Osteocyte (in vitro differentiated cells): ENCODE data around the gene ZBTB22. TPM values are rescaled to one million over a fixed set of nuclear protein-coding genes. Genes with fewer than 3 reads are reported as not detected.

Source experiments
- DNase-seq: peaks from one replicate; pipeline ENCODE4 v3.0.0; 2021; ENCODE audit warnings: mixed read lengths; ENCODE audit not compliant: unreplicated experiment; ENCODE audit errors: extremely low spot score
- H3K27ac Mint-ChIP-seq: one replicate; pipeline ENCODE4 v1.8.0; 2021; ENCODE audit warnings: mild to moderate bottlenecking, mixed read lengths; ENCODE audit not compliant: unreplicated experiment
- H3K27me3 Mint-ChIP-seq: one replicate; pipeline ENCODE4 v1.8.0; 2021; ENCODE audit warnings: mixed read lengths; ENCODE audit not compliant: unreplicated experiment
- H3K36me3 Mint-ChIP-seq: one replicate; pipeline ENCODE4 v1.8.0; 2021; ENCODE audit warnings: mixed read lengths; ENCODE audit not compliant: unreplicated experiment
- H3K4me1 Mint-ChIP-seq: one replicate; pipeline ENCODE4 v1.8.0; 2021; ENCODE audit warnings: mixed read lengths; ENCODE audit not compliant: unreplicated experiment
- H3K4me3 Mint-ChIP-seq: one replicate; pipeline ENCODE4 v1.8.0; 2021; ENCODE audit warnings: mild to moderate bottlenecking, moderate library complexity, mixed read lengths; ENCODE audit not compliant: unreplicated experiment
- H3K9me3 Mint-ChIP-seq: one replicate; pipeline ENCODE4 v1.8.0; 2021; ENCODE audit warnings: mixed read lengths; ENCODE audit not compliant: unreplicated experiment
- CTCF ChIP-seq: fragments of 200-600 bp; sonication (generic); IDR thresholded peaks from 2 replicates; pipeline ENCODE4 v1.5.0; 2021; ENCODE audit warnings: antibody characterized with exemption, mild to moderate bottlenecking, moderate library complexity
- total RNA-seq: library from RNA; stranded (reverse); gene quantifications from 2 replicates; pipeline ENCODE4 v1.2.1, GENCODE V29; 2021

ZBTB22 gene
- total RNA-seq, 1 donor from 2014 or later: 29.3 TPM

DNA sequence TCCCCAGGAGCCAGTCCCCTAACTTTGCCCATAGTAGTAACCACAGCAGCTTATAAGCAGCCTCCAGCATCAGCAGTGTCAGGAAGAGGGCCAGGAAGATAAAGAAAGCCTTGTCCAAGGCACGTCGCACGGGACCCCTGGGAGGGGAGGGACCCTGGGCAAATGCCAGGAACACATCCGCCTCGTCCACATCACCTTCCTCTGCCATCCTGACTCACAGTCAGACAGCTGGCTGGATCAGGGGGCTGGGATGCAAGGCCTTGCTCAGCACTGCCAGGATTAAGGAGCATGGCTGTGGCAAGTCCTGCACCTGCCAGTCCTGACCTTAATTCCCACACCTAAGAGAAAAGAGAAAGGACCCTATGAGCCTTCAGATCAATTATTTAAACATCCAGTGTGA lies 11.5 kb upstream of the ZBTB22 start:
- Mint-ChIP-seq H3K27me3 (peaks cover 3% of the 10 kb centered on the region), H3K4me1 (peaks cover 3% of the 10 kb centered on the region), H3K9me3 (no peaks in the 10 kb centered on the region), H3K4me3 (no peak overlapping the region), H3K27ac (no peak overlapping the region), H3K36me3 (no peaks in the 10 kb centered on the region)
- DNase-seq: no peak
- no peak for TF ChIP-seq CTCF

GRCh38 chr6:33324125-33324524 lies 6.6 kb upstream of the ZBTB22 start:
- DNase-seq: no peak
- no peak for TF ChIP-seq CTCF
- peak overlapping the region; percentile 97 for H3K4me3 Mint-ChIP-seq
- no peaks in the 10 kb centered on the region for H3K27me3 Mint-ChIP-seq
- H3K4me1 Mint-ChIP-seq: peaks cover 35% of the 10 kb centered on the region
- H3K36me3 Mint-ChIP-seq: peaks cover 10% of the 10 kb centered on the region
- H3K9me3 Mint-ChIP-seq: no peaks in the 10 kb centered on the region
- H3K27ac Mint-ChIP-seq: no peak overlapping the region

DNA sequence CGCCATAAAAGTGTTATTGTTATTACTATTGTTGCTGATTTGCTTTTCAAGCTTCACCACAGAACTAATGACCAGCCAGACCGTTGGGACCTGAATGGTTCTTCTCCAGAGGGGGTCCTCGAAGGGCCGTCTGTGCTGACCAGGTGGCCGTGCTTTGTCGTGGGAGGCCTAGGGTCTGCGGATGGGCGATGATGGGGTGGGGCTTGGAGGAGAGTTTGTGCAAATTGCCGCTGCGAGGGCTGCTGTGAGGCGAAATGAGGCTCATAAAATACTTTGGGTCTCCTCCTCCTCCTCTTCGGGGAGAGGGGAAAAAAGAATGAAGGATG lies 6.0 kb upstream of the ZBTB22 start:
- Mint-ChIP-seq H3K4me1 (peaks cover 38% of the 10 kb centered on the region), H3K4me3 (peak overlapping the region; percentile 97), H3K27me3 (no peaks in the 10 kb centered on the region), H3K9me3 (no peaks in the 10 kb centered on the region), H3K27ac (peak overlapping the region; percentile 94), H3K36me3 (peaks cover 14% of the 10 kb centered on the region)
- DNase-seq: no peak
- no peak for TF ChIP-seq CTCF

GRCh38 chr6:33321227-33321626 lies 3.7 kb upstream of the ZBTB22 start:
- H3K36me3 Mint-ChIP-seq: peaks cover 18% of the 10 kb centered on the region
- no peaks in the 10 kb centered on the region for H3K27me3 Mint-ChIP-seq
- peak overlapping the region; percentile 68 for H3K4me3 Mint-ChIP-seq
- DNase-seq: no peak
- H3K27ac Mint-ChIP-seq: peak overlapping the region; percentile 34
- peaks cover 53% of the 10 kb centered on the region for H3K4me1 Mint-ChIP-seq
- TF ChIP-seq CTCF: no peak
- no peaks in the 10 kb centered on the region for H3K9me3 Mint-ChIP-seq

DNA sequence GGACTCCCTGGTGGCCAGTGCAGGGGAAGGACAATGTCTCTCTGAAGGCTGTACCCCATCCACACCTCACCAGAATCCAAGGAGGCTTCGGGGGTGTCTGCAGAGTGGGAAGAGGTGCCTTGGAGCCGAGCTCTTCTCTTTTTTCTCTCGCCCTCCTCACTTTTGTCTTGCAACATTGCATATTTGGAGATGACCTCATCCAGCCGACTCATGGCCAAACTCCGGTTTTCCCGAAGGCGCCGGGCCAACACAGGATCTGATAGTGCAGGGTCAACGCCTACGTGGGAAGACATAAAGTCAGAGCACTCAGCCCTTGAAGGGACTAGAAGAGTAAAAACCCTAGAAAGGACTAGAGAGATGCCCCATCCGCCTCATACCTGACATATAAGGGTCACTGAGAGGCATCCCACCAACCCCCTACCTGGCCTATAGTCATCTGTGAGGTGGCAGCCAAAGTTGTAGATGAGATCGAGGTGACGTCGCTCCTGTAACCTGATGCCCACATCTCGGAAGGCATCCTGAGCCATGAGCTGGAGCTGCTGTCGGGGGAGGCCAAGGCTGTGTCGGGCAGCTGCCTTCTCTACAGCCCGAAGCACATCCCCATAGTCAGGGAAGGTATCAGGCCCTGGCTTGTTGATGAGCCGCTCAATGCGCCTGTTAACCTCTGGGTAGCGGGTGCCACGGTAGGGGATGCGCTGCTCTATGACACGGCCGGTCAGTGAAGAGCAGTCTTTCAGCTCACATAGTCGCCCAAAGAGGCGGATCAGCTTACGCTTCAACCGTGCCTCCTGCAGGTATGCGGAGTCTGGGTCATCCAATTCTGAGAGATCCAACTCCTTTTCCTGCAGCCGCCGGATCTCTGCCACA lies 3.0 kb upstream of the ZBTB22 start:
- H3K4me3 Mint-ChIP-seq: peak overlapping the region; percentile 68
- no peaks in the 10 kb centered on the region for H3K9me3 Mint-ChIP-seq
- no peak for TF ChIP-seq CTCF
- H3K4me1 Mint-ChIP-seq: peaks cover 55% of the 10 kb centered on the region
- no peaks in the 10 kb centered on the region for H3K27me3 Mint-ChIP-seq
- peaks cover 20% of the 10 kb centered on the region for H3K36me3 Mint-ChIP-seq
- DNase-seq: no peak
- H3K27ac Mint-ChIP-seq: peak overlapping the region; percentile 12
